ENCODE data around the gene NEURL1B. TPM values are rescaled to one million over a fixed set of nuclear protein-coding genes. Genes with fewer than 3 reads are reported as not detected.
A peak's percentile ranks its signal among the peaks of the same experiment; 100 is the strongest.

NEURL1B gene
- polyA plus RNA-seq, 1 donor (not counting 4 experiments of a cell fraction or from before 2014, with no cell fraction given), result 0.43 TPM

- no peak overlapping the region for H3K4me2 ChIP-seq (ENCODE audit: control insufficient read depth, extremely low read depth, insufficient read depth, low read depth, low read length)
- no peak for FAIRE-seq
Observed at GRCh38 chr5:172707285-172708182, 66.5 kb downstream of the NEURL1B start.

GRCh38 chr5:172708183-172708505, 67.1 kb downstream of the NEURL1B start:
- FAIRE-seq, result no peak
- H3K27ac ChIP-seq (ENCODE audit: control insufficient read depth, insufficient read depth, low read length), result no peak overlapping the region
- dilution Hi-C loops (cut with MboI; ENCODE audit: extremely low pct_ligation_motif_present, low sequenced_read_pairs), result no loop called here
- H3K79me2 ChIP-seq (ENCODE audit: control insufficient read depth, insufficient read depth, low read length), result no peaks in the 10 kb centered on the region
- H3K4me3 ChIP-seq (ENCODE audit: control insufficient read depth in 2 of 3, extremely low read depth in 1 of 3, insufficient read depth in 2 of 3, low read depth in 1 of 3, low read length in 3 of 3), result no peak overlapping the region
- no peaks in the 10 kb centered on the region for H3K9me1 ChIP-seq (ENCODE audit: control insufficient read depth, extremely low read depth, insufficient read depth, low read length)
- H4K20me1 ChIP-seq (ENCODE audit: control insufficient read depth, extremely low read depth, insufficient read depth, low read length), result no peaks in the 10 kb centered on the region
- no peaks in the 10 kb centered on the region for H3K9me3 ChIP-seq (ENCODE audit: control insufficient read depth, low read depth, low read length)
- no peak for DNase-seq (ENCODE audit: low read depth, low spot score)
- H3K9ac ChIP-seq (ENCODE audit: control insufficient read depth, extremely low read depth, insufficient read depth, low read length), result no peak overlapping the region
- TF ChIP-seq EZH2 (IDR thresholded peaks at IDR 0.05; ENCODE audit: low read length) (no peak), CTCF (optimal IDR thresholded peaks at IDR 0.05 in 1 of 3, IDR thresholded peaks at IDR 0.05 in 1 of 3, conservative IDR thresholded peaks at IDR 0.05 in 1 of 3; ENCODE audit: extremely low read depth in 1 of 3, insufficient read depth in 2 of 3, low read length in 3 of 3) (no peak)
- no peak overlapping the region for H3K4me2 ChIP-seq (ENCODE audit: control insufficient read depth, extremely low read depth, insufficient read depth, low read depth, low read length)
- no peaks in the 10 kb centered on the region for H3K4me1 ChIP-seq (ENCODE audit: control insufficient read depth, extremely low read depth, insufficient read depth, low read length)
- no peaks in the 10 kb centered on the region for H3K27me3 ChIP-seq (ENCODE audit: control insufficient read depth, extremely low read depth, insufficient read depth, low read length)
- H3K36me3 ChIP-seq (ENCODE audit: control insufficient read depth in 2 of 2, extremely low read depth in 1 of 2, insufficient read depth in 2 of 2, low read length in 2 of 2), result no peaks in the 10 kb centered on the region
- no peak overlapping the region for H2AFZ ChIP-seq (ENCODE audit: control insufficient read depth, low read length)

More at GRCh38 chr5:172707285-172708182, 66.5 kb downstream of the NEURL1B start:
- dilution Hi-C loops (cut with MboI; ENCODE audit: extremely low pct_ligation_motif_present, low sequenced_read_pairs), result no loop called here
- no peak overlapping the region for H3K27ac ChIP-seq (ENCODE audit: control insufficient read depth, insufficient read depth, low read length)
- H3K9ac ChIP-seq (ENCODE audit: control insufficient read depth, extremely low read depth, insufficient read depth, low read length), result no peak overlapping the region
- H3K79me2 ChIP-seq (ENCODE audit: control insufficient read depth, insufficient read depth, low read length), result no peaks in the 10 kb centered on the region
- peak; percentile 50 to 81 (median 70) for TF ChIP-seq CTCF (optimal IDR thresholded peaks at IDR 0.05 in 1 of 3, IDR thresholded peaks at IDR 0.05 in 1 of 3, conservative IDR thresholded peaks at IDR 0.05 in 1 of 3; ENCODE audit: extremely low read depth in 1 of 3, insufficient read depth in 2 of 3, low read length in 3 of 3)
- TF ChIP-seq EZH2 (IDR thresholded peaks at IDR 0.05; ENCODE audit: low read length), result no peak
- H2AFZ ChIP-seq (ENCODE audit: control insufficient read depth, low read length), result no peak overlapping the region
- no peaks in the 10 kb centered on the region for H4K20me1 ChIP-seq (ENCODE audit: control insufficient read depth, extremely low read depth, insufficient read depth, low read length)
- no peaks in the 10 kb centered on the region for H3K9me1 ChIP-seq (ENCODE audit: control insufficient read depth, extremely low read depth, insufficient read depth, low read length)
- H3K9me3 ChIP-seq (ENCODE audit: control insufficient read depth, low read depth, low read length), result no peaks in the 10 kb centered on the region
- no peak overlapping the region for H3K4me3 ChIP-seq (ENCODE audit: control insufficient read depth in 2 of 3, extremely low read depth in 1 of 3, insufficient read depth in 2 of 3, low read depth in 1 of 3, low read length in 3 of 3)
- no peaks in the 10 kb centered on the region for H3K4me1 ChIP-seq (ENCODE audit: control insufficient read depth, extremely low read depth, insufficient read depth, low read length)
- DNase-seq (ENCODE audit: low read depth, low spot score), result no peak
- H3K36me3 ChIP-seq (ENCODE audit: control insufficient read depth in 2 of 2, extremely low read depth in 1 of 2, insufficient read depth in 2 of 2, low read length in 2 of 2), result no peaks in the 10 kb centered on the region
- no peaks in the 10 kb centered on the region for H3K27me3 ChIP-seq (ENCODE audit: control insufficient read depth, extremely low read depth, insufficient read depth, low read length)

Measured in keratinocyte (primary cell).